H9 (cell line): ENCODE results near the gene SCN4A. TPM values are rescaled to one million over a fixed set of nuclear protein-coding genes. Genes with fewer than 3 reads are reported as not detected.
"Not testable (repeated sequence)": the region's sequence is repeated elsewhere in the genome, so short reads cannot be mapped to it uniquely, and the experiment has no call there.

Experiments
- DNase-seq: peaks from one replicate; pipeline ENCODE4 v3.0.0-alpha.2; 2017
- H2AFZ ChIP-seq: one replicate; pipeline ENCODE4 v1.6.1; 2013; ENCODE audit warnings: mild to moderate bottlenecking, low read length, control low read depth, moderate library complexity
- H2AK5ac ChIP-seq: 2 replicates; pipeline ENCODE4 v1.6.1; 2013; ENCODE audit warnings: low read length, control low read depth, mixed read lengths; ENCODE audit not compliant: insufficient read length
- H2BK120ac ChIP-seq: one replicate; pipeline ENCODE4 v1.6.1; 2013; ENCODE audit warnings: low read depth, mild to moderate bottlenecking, low read length, control low read depth, inconsistent platforms; ENCODE audit not compliant: poor library complexity, severe bottlenecking
- H2BK12ac ChIP-seq: 2 replicates; pipeline ENCODE4 v1.6.1; 2013; ENCODE audit warnings: low read length, control low read depth, mixed read lengths, low read depth; ENCODE audit not compliant: insufficient read length
- H2BK15ac ChIP-seq: 2 replicates; pipeline ENCODE4 v1.6.1; 2013; ENCODE audit warnings: low read depth, low read length, control low read depth
- H2BK20ac ChIP-seq: one replicate; pipeline ENCODE4 v1.6.1; 2013; ENCODE audit warnings: low read depth, mild to moderate bottlenecking, low read length, control low read depth, inconsistent platforms; ENCODE audit not compliant: poor library complexity, severe bottlenecking
- H2BK5ac ChIP-seq: 2 replicates; pipeline ENCODE4 v1.6.1; 2013; ENCODE audit warnings: low read length, control low read depth, mixed read lengths; ENCODE audit not compliant: insufficient read length
- H3K14ac ChIP-seq: 2 replicates; pipeline ENCODE4 v1.6.1; 2013; ENCODE audit warnings: low read length, control low read depth; ENCODE audit not compliant: insufficient read depth
- H3K18ac ChIP-seq: 2 replicates; pipeline ENCODE4 v1.6.1; 2013; ENCODE audit warnings: low read depth, mild to moderate bottlenecking, mixed read lengths, low read length, control low read depth; ENCODE audit not compliant: insufficient read length
- H3K23ac ChIP-seq: 2 replicates; pipeline ENCODE4 v1.6.1; 2013; ENCODE audit warnings: low read length, control low read depth, mixed read lengths, low read depth; ENCODE audit not compliant: insufficient read length
- H3K23me2 ChIP-seq: 2 replicates; pipeline ENCODE4 v1.6.1; 2013; ENCODE audit warnings: low read depth, mild to moderate bottlenecking, mixed read lengths, low read length, control low read depth; ENCODE audit not compliant: insufficient read length, poor library complexity, severe bottlenecking
- H3K27ac ChIP-seq: 2 replicates; pipeline ENCODE4 v1.5.1; 2013; ENCODE audit warnings: low read length, control low read depth, mixed read lengths, low read depth; ENCODE audit not compliant: insufficient read length
- H3K27me3 ChIP-seq: 2 replicates; pipeline ENCODE4 v1.6.1; 2013; ENCODE audit warnings: low read length, control low read depth, inconsistent platforms; ENCODE audit not compliant: insufficient read depth
- H3K4ac ChIP-seq: 2 replicates; pipeline ENCODE4 v1.6.1; 2013; ENCODE audit warnings: low read depth, mild to moderate bottlenecking, control low read depth, inconsistent platforms, low read length, moderate library complexity
- H3K4me1 ChIP-seq: 2 replicates; pipeline ENCODE4 v1.6.1; 2013; ENCODE audit warnings: low read length, control low read depth, inconsistent platforms; ENCODE audit not compliant: insufficient read depth
- H3K4me2 ChIP-seq: 2 replicates; pipeline ENCODE4 v1.6.1; 2013; ENCODE audit warnings: low read length, control low read depth, mixed read lengths; ENCODE audit not compliant: insufficient read length, insufficient read depth
- H3K56ac ChIP-seq: 2 replicates; pipeline ENCODE4 v1.6.1; 2013; ENCODE audit warnings: low read depth, mild to moderate bottlenecking, mixed read lengths, low read length, control low read depth; ENCODE audit not compliant: insufficient read length
- H3K79me1 ChIP-seq: 2 replicates; pipeline ENCODE4 v1.6.1; 2013; ENCODE audit warnings: low read depth, mild to moderate bottlenecking, moderate library complexity, low read length, control low read depth, inconsistent platforms; ENCODE audit not compliant: insufficient read depth, poor library complexity, severe bottlenecking
- H3K79me2 ChIP-seq: 2 replicates; pipeline ENCODE4 v1.6.1; 2013; ENCODE audit warnings: low read length, control low read depth, inconsistent platforms; ENCODE audit not compliant: insufficient read depth
- H3K9ac ChIP-seq: 2 replicates; pipeline ENCODE4 v1.6.1; 2013; ENCODE audit warnings: low read length, control low read depth, mixed read lengths; ENCODE audit not compliant: insufficient read length; ENCODE audit errors: extremely low read depth
- H3K9me3 ChIP-seq: one replicate; pipeline ENCODE4 v1.6.1; 2013; ENCODE audit warnings: low read depth, low read length, inconsistent platforms; ENCODE audit not compliant: control insufficient read depth
- H3T11ph ChIP-seq: one replicate; pipeline ENCODE4 v1.6.1; 2013; ENCODE audit warnings: mild to moderate bottlenecking, low read length, control low read depth, inconsistent platforms
- H4K20me1 ChIP-seq: one replicate; pipeline ENCODE4 v1.6.1; 2013; ENCODE audit not compliant: control insufficient read depth, insufficient read length, insufficient read depth
- H4K5ac ChIP-seq: 2 replicates; pipeline ENCODE4 v1.6.1; 2013; ENCODE audit warnings: low read depth, mild to moderate bottlenecking, mixed read lengths, low read length, control low read depth; ENCODE audit not compliant: insufficient read length
- H4K8ac ChIP-seq: replicated peaks from 2 replicates; pipeline ENCODE4 v1.6.1; 2013; ENCODE audit warnings: low read length, control low read depth, mixed read lengths, low read depth; ENCODE audit not compliant: insufficient read length
- H4K91ac ChIP-seq: 2 replicates; pipeline ENCODE4 v1.6.1; 2013; ENCODE audit warnings: low read depth, mild to moderate bottlenecking, moderate library complexity, mixed read lengths, low read length, control low read depth; ENCODE audit not compliant: insufficient read length
- H3K27ac Mint-ChIP-seq, 3 experiments: 2 replicates in 2 of 3; 3 replicates in 1 of 3; pipeline ENCODE4 v1.8.0; 2020 to 2021; ENCODE audit warnings: mixed read lengths in 3 of 3, mild to moderate bottlenecking in 1 of 3, moderate library complexity in 1 of 3
- H3K27me3 Mint-ChIP-seq: 2 replicates; pipeline ENCODE4 v1.8.0; 2021; ENCODE audit warnings: low read depth, mild to moderate bottlenecking, moderate library complexity, mixed read lengths
- H3K36me3 Mint-ChIP-seq, 3 experiments: 2 replicates in 2 of 3; 3 replicates in 1 of 3; pipeline ENCODE4 v1.8.0; 2020 to 2021; ENCODE audit warnings: low read depth in 3 of 3, mixed read lengths in 3 of 3; ENCODE audit not compliant: insufficient read depth in 1 of 3
- H3K4me1 Mint-ChIP-seq, 2 experiments: 2 replicates each; pipeline ENCODE4 v1.8.0; 2020; ENCODE audit warnings: mixed read lengths in 2 of 2
- H3K4me3 Mint-ChIP-seq, 2 experiments: 2 replicates in 1 of 2; 3 replicates in 1 of 2; pipeline ENCODE4 v1.8.0; 2020 to 2021; ENCODE audit warnings: mild to moderate bottlenecking in 2 of 2, mixed read lengths in 2 of 2, moderate library complexity in 1 of 2
- H3K9me3 Mint-ChIP-seq, 2 experiments: 2 replicates in 1 of 2; 3 replicates in 1 of 2; pipeline ENCODE4 v1.8.0; 2020; ENCODE audit warnings: mild to moderate bottlenecking in 2 of 2, mixed read lengths in 2 of 2, moderate library complexity in 1 of 2
- WGBS: extraction: QIAGEN DNeasy Blood & Tissue Kit; methylation state at CpG from one replicate; pipeline ENCODE4 v1.1.7; 2013; ENCODE audit warnings: missing lambda C conversion rate, low lambda C conversion rate, mixed read lengths; ENCODE audit not compliant: insufficient read length; ENCODE audit errors: extremely low coverage; 5-methylcytosine and 5-hydroxymethylcytosine counted together
- total RNA-seq: library from RNA; stranded (reverse); gene quantifications from 2 replicates; pipeline ENCODE4 v1.2.1, GENCODE V29; 2021
- TF ChIP-seq, protein P1 (sequence below): fragments of 200-600 bp; sonication (generic); conservative IDR thresholded peaks from 3 replicates; pipeline ENCODE4 v1.8.0; 2021; ENCODE audit warnings: antibody characterized with exemption, mild to moderate bottlenecking

Gene SCN4A
- total RNA-seq, 1 experiment from 2014 or later: 5.8 TPM

DNA sequence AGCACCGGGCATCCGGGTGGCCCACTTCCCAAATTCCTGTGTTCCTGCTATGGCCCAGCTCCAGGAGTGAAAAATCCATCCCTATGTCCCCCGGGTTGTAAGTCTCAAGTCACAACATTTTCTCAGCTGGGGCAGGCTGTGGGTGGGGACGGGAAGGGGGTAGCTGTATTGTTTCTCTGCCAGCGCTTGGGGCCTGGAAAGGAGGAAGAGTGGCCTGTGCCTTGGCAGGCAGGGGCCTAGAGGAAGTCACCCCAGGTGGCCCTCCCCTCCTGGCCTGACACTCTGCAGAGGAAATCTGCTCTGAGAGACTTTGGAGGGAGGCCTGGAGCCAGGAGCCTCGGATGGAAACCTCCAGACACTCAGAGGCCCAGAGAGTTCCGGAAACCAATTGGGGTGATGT is 10.6 kb upstream of the SCN4A start:
- H3K14ac ChIP-seq: no peak overlapping the region
- no peak overlapping the region for H3T11ph ChIP-seq
- H3K9ac ChIP-seq: no peak overlapping the region
- no peak overlapping the region for H3K18ac ChIP-seq
- H4K8ac ChIP-seq: no peak overlapping the region
- peaks cover 5% of the 10 kb centered on the region for H3K9me3 ChIP-seq
- no peak overlapping the region for H2BK15ac ChIP-seq
- H2BK5ac ChIP-seq: no peak overlapping the region
- H3K4me1 Mint-ChIP-seq: peaks cover 0 to 8% of the 10 kb centered on the region in 2 experiments; a peak in 3 of 4 replicates
- H2BK12ac ChIP-seq: no peak overlapping the region
- no peak overlapping the region for H4K5ac ChIP-seq
- H3K27me3 Mint-ChIP-seq: peaks cover 3% of the 10 kb centered on the region; the same call in 1 of the 2 replicates
- H2AFZ ChIP-seq: no peak overlapping the region
- no peak overlapping the region for H3K4ac ChIP-seq
- TF ChIP-seq, protein P1, sequence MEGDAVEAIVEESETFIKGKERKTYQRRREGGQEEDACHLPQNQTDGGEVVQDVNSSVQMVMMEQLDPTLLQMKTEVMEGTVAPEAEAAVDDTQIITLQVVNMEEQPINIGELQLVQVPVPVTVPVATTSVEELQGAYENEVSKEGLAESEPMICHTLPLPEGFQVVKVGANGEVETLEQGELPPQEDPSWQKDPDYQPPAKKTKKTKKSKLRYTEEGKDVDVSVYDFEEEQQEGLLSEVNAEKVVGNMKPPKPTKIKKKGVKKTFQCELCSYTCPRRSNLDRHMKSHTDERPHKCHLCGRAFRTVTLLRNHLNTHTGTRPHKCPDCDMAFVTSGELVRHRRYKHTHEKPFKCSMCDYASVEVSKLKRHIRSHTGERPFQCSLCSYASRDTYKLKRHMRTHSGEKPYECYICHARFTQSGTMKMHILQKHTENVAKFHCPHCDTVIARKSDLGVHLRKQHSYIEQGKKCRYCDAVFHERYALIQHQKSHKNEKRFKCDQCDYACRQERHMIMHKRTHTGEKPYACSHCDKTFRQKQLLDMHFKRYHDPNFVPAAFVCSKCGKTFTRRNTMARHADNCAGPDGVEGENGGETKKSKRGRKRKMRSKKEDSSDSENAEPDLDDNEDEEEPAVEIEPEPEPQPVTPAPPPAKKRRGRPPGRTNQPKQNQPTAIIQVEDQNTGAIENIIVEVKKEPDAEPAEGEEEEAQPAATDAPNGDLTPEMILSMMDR: no peak
- no peaks in the 10 kb centered on the region for H3K79me1 ChIP-seq
- no peak overlapping the region for H3K4me2 ChIP-seq
- no peak overlapping the region for H2BK20ac ChIP-seq
- no peak overlapping the region for H2BK120ac ChIP-seq
- H3K27ac Mint-ChIP-seq: no peak overlapping the region
- no peaks in the 10 kb centered on the region for H4K20me1 ChIP-seq
- no peak overlapping the region for H2AK5ac ChIP-seq
- H4K91ac ChIP-seq: no peak overlapping the region
- no peaks in the 10 kb centered on the region for H3K79me2 ChIP-seq
- no peak for DNase-seq
- H3K36me3 Mint-ChIP-seq: peaks cover 6 to 13% (median 11%) of the 10 kb centered on the region in 3 experiments; a peak in 6 of 7 replicates
- WGBS: no CpG with 5 or more reads among the region's 7 CpGs
- no peak overlapping the region for H3K56ac ChIP-seq
- H3K23me2 ChIP-seq: no peaks in the 10 kb centered on the region
- H3K4me1 ChIP-seq: no peaks in the 10 kb centered on the region; the same call in 1 of the 2 replicates
- no peak overlapping the region for H3K23ac ChIP-seq
- H3K27ac ChIP-seq: no peak overlapping the region
- no peaks in the 10 kb centered on the region for H3K27me3 ChIP-seq
- H3K9me3 Mint-ChIP-seq: peaks cover 15% of the 10 kb centered on the region in 2 experiments
- H3K4me3 Mint-ChIP-seq: no peak overlapping the region

DNA sequence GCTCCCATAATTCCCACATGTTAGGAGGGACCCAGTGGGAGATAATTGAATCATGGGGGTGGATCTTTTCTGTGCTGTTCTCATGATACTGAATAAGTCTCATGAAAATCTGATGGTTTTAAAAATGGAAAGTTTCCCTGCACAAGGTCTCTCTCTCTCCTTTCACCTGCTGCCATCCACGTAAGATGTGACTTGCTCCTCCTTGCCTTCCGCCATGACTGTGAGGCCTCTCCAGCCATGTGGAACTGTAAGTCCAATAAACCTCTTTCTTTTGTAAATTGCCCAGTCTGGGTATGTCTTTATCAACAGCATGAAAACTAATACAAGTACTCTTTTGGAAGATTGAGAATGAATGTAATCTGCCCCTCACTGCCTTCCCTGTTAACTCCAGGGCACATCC is 9.9 kb upstream of the SCN4A start:
- H3T11ph ChIP-seq, H3K23me2 ChIP-seq, H3K79me2 ChIP-seq, H2BK120ac ChIP-seq, H4K20me1 ChIP-seq, H2BK20ac ChIP-seq, H4K91ac ChIP-seq, H3K27ac ChIP-seq, H4K8ac ChIP-seq, H2AK5ac ChIP-seq, H3K4me3 Mint-ChIP-seq, H3K23ac ChIP-seq, H3K4ac ChIP-seq, H3K4me2 ChIP-seq, H2BK15ac ChIP-seq, H3K4me1 Mint-ChIP-seq, H2BK12ac ChIP-seq, H3K27me3 Mint-ChIP-seq, H3K56ac ChIP-seq, H3K9ac ChIP-seq, H3K9me3 ChIP-seq, H3K27ac Mint-ChIP-seq, H4K5ac ChIP-seq, H3K27me3 ChIP-seq, H2AFZ ChIP-seq, H3K4me1 ChIP-seq, H2BK5ac ChIP-seq, H3K18ac ChIP-seq, H3K14ac ChIP-seq, DNase-seq, H3K79me1 ChIP-seq: not testable (repeated sequence)
- Mint-ChIP-seq H3K36me3 (peaks cover 6 to 13% (median 11%) of the 10 kb centered on the region in 3 experiments; a peak in 6 of 7 replicates), H3K9me3 (peaks cover 15% of the 10 kb centered on the region in 2 experiments)
- WGBS: no CpG with 5 or more reads among the region's 2 CpGs
